NB4 (cell line): ENCODE data around the gene DTNBP1.

Experiments
- DNase-seq: peaks from one replicate; pipeline ENCODE4 v3.0.0; 2010; ENCODE audit warnings: low read depth
- H3K4me3 ChIP-seq: one replicate; pipeline ENCODE4 v1.5.1; 2011; ENCODE audit warnings: mild to moderate bottlenecking, low read depth, low read length, moderate library complexity
- MYC ChIP-seq: IDR thresholded peaks from 2 replicates; pipeline ENCODE4 v1.6.1; 2011; ENCODE audit warnings: low read depth, low read length
- POLR2A ChIP-seq: IDR thresholded peaks from 2 replicates; pipeline ENCODE4 v1.6.1; 2011; ENCODE audit warnings: mild to moderate bottlenecking; ENCODE audit not compliant: insufficient read length; ENCODE audit errors: extremely low read depth
- TF ChIP-seq, protein P1 (sequence below): IDR thresholded peaks from 2 replicates; pipeline ENCODE4 v1.6.1; 2011; ENCODE audit warnings: low read depth, low read length
- TF ChIP-seq, protein P2 (sequence below): IDR thresholded peaks from one replicate; pipeline ENCODE4 v1.5.1; 2012; ENCODE audit warnings: low read depth, low read length

Gene DTNBP1

DNA sequence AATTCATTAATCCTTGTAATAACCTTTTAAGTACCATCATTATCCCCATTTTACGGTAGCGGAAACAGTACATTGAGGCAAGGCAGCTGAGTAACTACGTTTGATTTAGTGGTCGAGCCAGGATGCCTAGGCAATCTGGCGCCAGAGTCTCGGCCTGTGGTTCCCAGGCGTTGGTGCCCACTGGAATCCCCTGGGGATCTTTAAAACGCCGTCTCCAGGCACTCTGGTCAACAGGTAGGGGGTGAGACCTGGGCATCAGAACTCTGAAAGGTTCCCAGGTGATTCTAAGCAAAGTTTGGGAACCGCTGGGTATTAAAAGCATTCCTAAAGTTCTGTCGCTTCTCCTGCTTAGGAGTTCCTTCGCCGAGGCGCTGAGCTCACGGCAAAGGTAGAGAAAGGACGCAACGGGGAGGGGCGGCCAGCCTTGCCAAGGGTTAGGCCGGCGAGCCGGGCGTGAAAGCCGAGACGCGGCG is 939 bp downstream of the DTNBP1 start:
- TF ChIP-seq POLR2A (no peak), MYC (no peak)
- TF ChIP-seq, protein P1, sequence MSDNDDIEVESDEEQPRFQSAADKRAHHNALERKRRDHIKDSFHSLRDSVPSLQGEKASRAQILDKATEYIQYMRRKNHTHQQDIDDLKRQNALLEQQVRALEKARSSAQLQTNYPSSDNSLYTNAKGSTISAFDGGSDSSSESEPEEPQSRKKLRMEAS = no peak
- TF ChIP-seq, protein P2, sequence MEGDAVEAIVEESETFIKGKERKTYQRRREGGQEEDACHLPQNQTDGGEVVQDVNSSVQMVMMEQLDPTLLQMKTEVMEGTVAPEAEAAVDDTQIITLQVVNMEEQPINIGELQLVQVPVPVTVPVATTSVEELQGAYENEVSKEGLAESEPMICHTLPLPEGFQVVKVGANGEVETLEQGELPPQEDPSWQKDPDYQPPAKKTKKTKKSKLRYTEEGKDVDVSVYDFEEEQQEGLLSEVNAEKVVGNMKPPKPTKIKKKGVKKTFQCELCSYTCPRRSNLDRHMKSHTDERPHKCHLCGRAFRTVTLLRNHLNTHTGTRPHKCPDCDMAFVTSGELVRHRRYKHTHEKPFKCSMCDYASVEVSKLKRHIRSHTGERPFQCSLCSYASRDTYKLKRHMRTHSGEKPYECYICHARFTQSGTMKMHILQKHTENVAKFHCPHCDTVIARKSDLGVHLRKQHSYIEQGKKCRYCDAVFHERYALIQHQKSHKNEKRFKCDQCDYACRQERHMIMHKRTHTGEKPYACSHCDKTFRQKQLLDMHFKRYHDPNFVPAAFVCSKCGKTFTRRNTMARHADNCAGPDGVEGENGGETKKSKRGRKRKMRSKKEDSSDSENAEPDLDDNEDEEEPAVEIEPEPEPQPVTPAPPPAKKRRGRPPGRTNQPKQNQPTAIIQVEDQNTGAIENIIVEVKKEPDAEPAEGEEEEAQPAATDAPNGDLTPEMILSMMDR = no peak
- DNase-seq = no peak
- peak overlapping the region; percentile 74 for H3K4me3 ChIP-seq

DNA sequence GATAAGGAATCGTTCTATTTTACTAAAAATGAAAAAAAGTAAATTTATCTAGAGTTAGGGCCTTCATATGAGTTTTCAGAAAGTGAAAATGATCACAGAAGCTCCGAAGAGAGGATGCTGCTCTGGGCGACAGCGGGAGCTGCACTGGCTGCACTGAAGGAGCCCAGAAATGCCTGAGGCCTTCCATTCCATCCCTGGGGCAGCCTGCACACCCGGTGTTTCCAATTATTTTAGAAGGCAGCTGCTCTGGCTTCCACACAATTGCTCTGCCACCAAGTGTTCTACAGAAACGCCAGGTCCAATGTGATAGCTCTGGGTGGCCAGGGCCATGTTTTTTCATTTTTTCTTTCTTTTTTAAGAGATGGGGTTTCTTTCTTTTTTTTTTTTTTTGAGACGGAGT is 3.6 kb downstream of the DTNBP1 start:
- TF ChIP-seq, protein P2 = no peak
- TF ChIP-seq POLR2A = no peak
- no peak for TF ChIP-seq MYC
- TF ChIP-seq, protein P1 = no peak
- no peak for DNase-seq
- H3K4me3 ChIP-seq = no peak overlapping the region

DNA sequence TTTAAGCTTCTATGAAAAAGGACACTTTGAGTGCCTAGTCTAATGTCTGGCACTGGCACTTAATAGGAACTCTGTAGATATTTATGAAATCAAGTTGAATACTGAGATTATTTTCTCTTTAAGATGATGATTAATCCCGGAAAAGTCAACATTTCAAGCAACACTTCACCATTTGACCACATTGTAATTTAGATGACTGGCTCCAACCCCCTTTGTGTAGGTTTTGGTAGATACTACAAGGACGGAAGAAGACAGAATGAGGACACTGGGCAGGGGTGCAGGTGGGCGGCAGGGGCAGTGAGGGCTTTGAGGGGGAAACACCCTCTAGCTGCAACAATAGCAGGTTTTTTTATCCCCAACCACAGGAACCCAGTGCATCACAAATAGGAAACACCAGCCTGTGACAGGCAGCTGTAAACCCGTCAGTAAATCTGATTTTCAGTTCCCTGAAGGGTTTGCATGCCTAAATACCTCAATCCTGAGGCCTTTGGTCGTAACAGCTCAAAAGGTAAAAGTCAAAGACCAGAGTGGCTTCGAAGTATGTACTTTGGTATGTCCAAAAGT is 4.6 kb downstream of the DTNBP1 start:
- H3K4me3 ChIP-seq = no peak overlapping the region
- DNase-seq = no peak
- no peak for TF ChIP-seq POLR2A
- TF ChIP-seq MYC = no peak
- TF ChIP-seq, protein P2 = no peak
- TF ChIP-seq, protein P1 = no peak

DNA sequence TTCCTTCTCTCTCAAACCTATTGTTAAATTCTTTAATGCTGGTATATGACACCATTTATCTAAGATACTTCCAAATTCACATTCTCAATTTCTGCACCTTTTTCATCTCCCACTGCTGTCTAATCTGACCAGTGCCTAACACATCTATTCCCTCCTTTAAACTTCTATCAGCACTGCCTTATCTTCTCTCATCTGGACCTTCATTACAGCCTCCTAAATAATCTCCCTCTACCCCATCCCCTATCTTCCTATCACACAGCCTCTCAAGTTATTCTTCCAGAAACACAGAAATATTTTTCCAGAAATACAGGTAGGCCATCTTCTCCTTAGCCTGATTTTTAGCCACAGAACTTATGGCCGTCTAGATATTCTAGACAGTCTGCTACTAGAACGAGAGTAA is 5.5 kb downstream of the DTNBP1 start:
- no peak for TF ChIP-seq MYC
- TF ChIP-seq, protein P1 = no peak
- no peak for TF ChIP-seq POLR2A
- no peak for DNase-seq
- H3K4me3 ChIP-seq = no peak overlapping the region

DNA sequence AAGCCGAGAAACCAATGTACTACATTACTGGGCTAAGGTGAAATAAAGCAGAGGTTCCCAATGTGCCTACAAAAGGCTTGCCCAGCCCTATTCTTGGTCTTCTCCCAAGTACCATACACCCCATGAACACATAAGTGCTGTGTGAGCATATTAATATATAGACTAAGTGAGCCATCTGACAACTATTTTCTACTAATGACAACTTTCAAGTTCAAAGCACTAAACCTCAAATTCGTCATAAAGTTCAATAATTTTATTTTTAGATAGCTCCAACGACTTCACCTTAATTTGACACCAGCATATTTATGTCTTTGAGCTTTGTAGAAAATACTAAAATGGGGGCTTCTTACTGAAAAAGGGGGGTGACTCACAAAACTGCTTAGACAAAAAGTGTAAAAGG is 6.7 kb downstream of the DTNBP1 start:
- no peak overlapping the region for H3K4me3 ChIP-seq
- TF ChIP-seq MYC (no peak), POLR2A (no peak)
- TF ChIP-seq, protein P2 = no peak
- TF ChIP-seq, protein P1 = no peak
- DNase-seq = no peak

DNA sequence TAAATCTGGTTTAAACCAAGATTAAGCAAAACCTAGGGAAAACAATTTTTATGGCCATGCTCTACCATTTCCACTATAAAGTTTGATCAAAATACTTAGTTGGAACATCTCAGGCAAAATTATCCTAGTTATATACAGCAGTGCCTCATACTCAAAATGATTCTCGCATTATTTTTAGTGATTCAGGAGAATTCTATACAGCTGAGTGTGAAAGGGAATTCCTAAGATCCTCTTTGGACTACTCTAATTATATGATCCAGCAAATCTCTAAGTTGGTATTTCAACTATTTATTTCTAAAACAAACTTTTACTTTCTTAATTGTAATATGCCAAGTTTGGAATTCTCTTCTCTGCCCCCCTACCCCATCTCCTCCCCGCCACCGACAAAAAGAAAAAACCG is 8.6 kb downstream of the DTNBP1 start:
- TF ChIP-seq, protein P1 = no peak
- TF ChIP-seq POLR2A (no peak), MYC (no peak)
- TF ChIP-seq, protein P2 = no peak
- no peak overlapping the region for H3K4me3 ChIP-seq
- DNase-seq = no peak
